ENCODE results near the gene GLS. TPM values are rescaled to one million over a fixed set of nuclear protein-coding genes. Genes with fewer than 3 reads are reported as not detected.

GLS gene
- total and polyA plus RNA-seq, 2 of the 13 experiments (the other 11 are each of a cell fraction or from before 2014, with no cell fraction given): 78.6 to 183 TPM

GRCh38 chr2:190837420-190837819, 43.2 kb upstream of the GLS start:
- no peak for ATAC-seq
- ChIA-PET CTCF (ENCODE audit: low intra/inter-chr PET ratio, low total read pairs) (no interaction called here), POLR2A (no interaction called here)
- H3K9ac ChIP-seq (ENCODE audit: insufficient read depth, low read depth, low read length): no peak overlapping the region
- intact Hi-C loops (cut with micrococcal nuclease; ENCODE audit: unreplicated experiment) (no loop called here), in situ Hi-C loops (cut with HindIII; ENCODE audit: extremely low pct_ligation_motif_present, low pct_unique_long_range_greater_than_20kb) (no loop called here)
- no peak for FAIRE-seq
- DNase-seq (ENCODE audit: low spot score): no peak
- H3K4me1 ChIP-seq (ENCODE audit: insufficient read depth, low read length): peaks cover 23% of the 10 kb centered on the region
- no peaks in the 10 kb centered on the region for H3K27me3 ChIP-seq (ENCODE audit: control insufficient read depth in 1 of 2, insufficient read depth in 2 of 2, low read length in 2 of 2)
- H3K4me3 ChIP-seq (replicated peaks in 1 of 3; ENCODE audit: insufficient read depth in 1 of 3, low read depth in 2 of 3, low read length in 3 of 3): no peak overlapping the region
- no TSS peak for BruUV-seq (replicated peaks)
- no peaks in the 10 kb centered on the region for H4K20me1 ChIP-seq (ENCODE audit: insufficient read depth, low read length)
- no peaks in the 10 kb centered on the region for H3K9me3 ChIP-seq (ENCODE audit: low read length)
- no peaks in the 10 kb centered on the region for H3K79me2 ChIP-seq (ENCODE audit: insufficient read depth, low read length)
- no peak overlapping the region for H3K27ac ChIP-seq (ENCODE audit: extremely low read length, insufficient read depth, low read length)
- no peak overlapping the region for H2AFZ ChIP-seq (ENCODE audit: low read length)
- no peaks in the 10 kb centered on the region for H3K36me3 ChIP-seq (replicated peaks in 1 of 2; ENCODE audit: control insufficient read depth in 1 of 2, insufficient read depth in 2 of 2, low read length in 2 of 2)
- no peak for TF ChIP-seq ZNF160 (CRISPR knock-in tag; IDR thresholded peaks at IDR 0.05)
- no peak for TF ChIP-seq ZNF503 (CRISPR knock-in tag; IDR thresholded peaks at IDR 0.05)
- H3K4me2 ChIP-seq (ENCODE audit: low read depth, low read length): no peak overlapping the region

- Histone ChIP-seq H3K9me3 (ENCODE audit: low read length) (no peaks in the 10 kb centered on the region), H2AFZ (ENCODE audit: low read length) (no peak overlapping the region), H3K27ac (ENCODE audit: extremely low read length, insufficient read depth, low read length) (no peak overlapping the region), H3K36me3 (replicated peaks in 1 of 2; ENCODE audit: control insufficient read depth in 1 of 2, insufficient read depth in 2 of 2, low read length in 2 of 2) (no peaks in the 10 kb centered on the region), H4K20me1 (ENCODE audit: insufficient read depth, low read length) (no peaks in the 10 kb centered on the region), H3K27me3 (ENCODE audit: control insufficient read depth in 1 of 2, insufficient read depth in 2 of 2, low read length in 2 of 2) (no peaks in the 10 kb centered on the region), H3K79me2 (ENCODE audit: insufficient read depth, low read length) (no peaks in the 10 kb centered on the region), H3K9ac (ENCODE audit: insufficient read depth, low read depth, low read length) (no peak overlapping the region), H3K4me2 (ENCODE audit: low read depth, low read length) (no peak overlapping the region), H3K4me3 (replicated peaks in 1 of 3; ENCODE audit: insufficient read depth in 1 of 3, low read depth in 2 of 3, low read length in 3 of 3) (no peak overlapping the region), H3K4me1 (ENCODE audit: insufficient read depth, low read length) (peaks cover 23% of the 10 kb centered on the region)
- WGBS (ENCODE audit: low lambda C conversion rate): 75% methylated on average over 3 of the region's 3 CpGs
- intact Hi-C loops (cut with micrococcal nuclease; ENCODE audit: unreplicated experiment) (no loop called here), in situ Hi-C loops (cut with HindIII; ENCODE audit: extremely low pct_ligation_motif_present, low pct_unique_long_range_greater_than_20kb) (no loop called here)
- CTCF ChIA-PET (ENCODE audit: low intra/inter-chr PET ratio, low total read pairs): no interaction called here
- TF ChIP-seq ZNF761 (CRISPR knock-in tag; conservative IDR thresholded peaks at IDR 0.05) (no peak), YEATS2 (CRISPR knock-in tag; IDR thresholded peaks at IDR 0.05; ENCODE audit: borderline replicate concordance) (no peak), ZNF441 (CRISPR knock-in tag; IDR thresholded peaks at IDR 0.05; ENCODE audit: borderline replicate concordance) (no peak), SETDB1 (CRISPR knock-in tag; IDR thresholded peaks at IDR 0.05; ENCODE audit: borderline replicate concordance) (no peak), ZNF138 (CRISPR knock-in tag; IDR thresholded peaks at IDR 0.05; ENCODE audit: low read depth) (no peak)
- POLR2A ChIA-PET: interaction anchor here (1.0 kb wide), 1 partner anchor 25 kb away, joined by 4 read pairs; no protein-coding TSS in a partner anchor
- no peak for DNase-seq (ENCODE audit: low spot score)
- ATAC-seq: no peak
- FAIRE-seq: no peak
- no TSS peak for BruUV-seq (replicated peaks)
Observed at GRCh38 chr2:190837952-190838361, 42.7 kb upstream of the GLS start.

Data from HepG2 (cell line).